Measurements from ENCODE around the gene EIF2B1. TPM values are rescaled to one million over a fixed set of nuclear protein-coding genes. Genes with fewer than 3 reads are reported as not detected.

EIF2B1 gene
- total RNA-seq, 1 experiment from 2014 or later, result 59.8 TPM

DNA sequence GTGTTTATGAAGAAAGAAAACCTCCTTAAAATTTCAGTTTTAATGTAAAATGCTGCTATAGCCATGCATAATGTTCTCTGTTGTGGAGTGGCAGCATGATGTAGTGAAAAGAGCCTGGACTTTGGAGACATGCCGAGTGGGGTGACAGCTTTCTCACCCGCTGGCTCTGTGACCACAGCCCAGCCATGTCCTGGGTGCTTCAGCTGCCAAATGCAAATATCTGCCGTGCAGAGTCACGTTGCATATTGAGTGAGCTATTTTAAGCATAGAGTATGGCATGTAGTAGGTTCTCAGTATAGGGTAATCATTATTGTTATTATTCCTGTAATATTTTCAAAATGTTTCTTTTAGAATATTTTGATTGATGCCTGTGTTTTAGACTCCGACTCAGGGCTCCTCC lies 21.9 kb upstream of the EIF2B1 start:
- H2AFZ ChIP-seq (ENCODE audit: low read length), result no peak overlapping the region
- H3K36me3 Mint-ChIP-seq (ENCODE audit: insufficient read depth in 1 of 3, low read depth in 3 of 3), result peaks cover 19 to 65% (median 54%) of the 10 kb centered on the region in 3 experiments; a peak in 6 of 7 replicates

More for the DNA sequence above, 21.9 kb upstream of the EIF2B1 start:
- Histone ChIP-seq H4K91ac (ENCODE audit: insufficient read length, low read depth, low read length) (no peak overlapping the region), H3K14ac (ENCODE audit: insufficient read depth, low read length) (no peak overlapping the region), H3K4ac (ENCODE audit: low read depth, low read length) (no peak overlapping the region), H4K8ac (replicated peaks; ENCODE audit: insufficient read length, low read depth, low read length) (no peak overlapping the region), H3K23me2 (ENCODE audit: insufficient read length, low read depth, low read length, poor library complexity, severe bottlenecking) (no peaks in the 10 kb centered on the region), H3K18ac (ENCODE audit: insufficient read length, low read depth, low read length) (no peak overlapping the region), H2BK12ac (ENCODE audit: insufficient read length, low read depth, low read length) (no peak overlapping the region), H2BK20ac (ENCODE audit: low read depth, low read length, poor library complexity, severe bottlenecking) (no peak overlapping the region), H3K27me3 (ENCODE audit: insufficient read depth, low read length) (no peaks in the 10 kb centered on the region), H3K9me3 (ENCODE audit: control insufficient read depth, low read depth, low read length) (no peaks in the 10 kb centered on the region), H3K27ac (ENCODE audit: insufficient read length, low read depth, low read length) (no peak overlapping the region), H3K9ac (ENCODE audit: extremely low read depth, insufficient read length, low read length) (no peak overlapping the region), H3K79me1 (ENCODE audit: insufficient read depth, low read depth, low read length, poor library complexity, severe bottlenecking) (no peaks in the 10 kb centered on the region), H2AK5ac (ENCODE audit: insufficient read length, low read length) (no peak overlapping the region), H3K4me2 (ENCODE audit: insufficient read depth, insufficient read length, low read length) (no peak overlapping the region), H3K56ac (ENCODE audit: insufficient read length, low read depth, low read length) (no peak overlapping the region), H3K23ac (ENCODE audit: insufficient read length, low read depth, low read length) (no peak overlapping the region), H3K79me2 (ENCODE audit: insufficient read depth, low read length) (no peaks in the 10 kb centered on the region), H4K20me1 (ENCODE audit: control insufficient read depth, insufficient read depth, insufficient read length) (no peaks in the 10 kb centered on the region), H4K5ac (ENCODE audit: insufficient read length, low read depth, low read length) (no peak overlapping the region), H2BK5ac (ENCODE audit: insufficient read length, low read length) (no peak overlapping the region), H3T11ph (ENCODE audit: low read length) (no peak overlapping the region), H2BK120ac (ENCODE audit: low read depth, low read length, poor library complexity, severe bottlenecking) (no peak overlapping the region), H2BK15ac (ENCODE audit: low read depth, low read length) (no peak overlapping the region), H3K4me1 (ENCODE audit: insufficient read depth, low read length) (no peaks in the 10 kb centered on the region)
- H3K9me3 Mint-ChIP-seq, result no peaks in the 10 kb centered on the region
- H3K27me3 Mint-ChIP-seq (ENCODE audit: low read depth), result no peaks in the 10 kb centered on the region
- no peak overlapping the region for H3K4me3 Mint-ChIP-seq
- WGBS (ENCODE audit: extremely low coverage, insufficient read length, low lambda C conversion rate), result no CpG with 5 or more reads among the region's 5 CpGs
- TF ChIP-seq, protein P1, sequence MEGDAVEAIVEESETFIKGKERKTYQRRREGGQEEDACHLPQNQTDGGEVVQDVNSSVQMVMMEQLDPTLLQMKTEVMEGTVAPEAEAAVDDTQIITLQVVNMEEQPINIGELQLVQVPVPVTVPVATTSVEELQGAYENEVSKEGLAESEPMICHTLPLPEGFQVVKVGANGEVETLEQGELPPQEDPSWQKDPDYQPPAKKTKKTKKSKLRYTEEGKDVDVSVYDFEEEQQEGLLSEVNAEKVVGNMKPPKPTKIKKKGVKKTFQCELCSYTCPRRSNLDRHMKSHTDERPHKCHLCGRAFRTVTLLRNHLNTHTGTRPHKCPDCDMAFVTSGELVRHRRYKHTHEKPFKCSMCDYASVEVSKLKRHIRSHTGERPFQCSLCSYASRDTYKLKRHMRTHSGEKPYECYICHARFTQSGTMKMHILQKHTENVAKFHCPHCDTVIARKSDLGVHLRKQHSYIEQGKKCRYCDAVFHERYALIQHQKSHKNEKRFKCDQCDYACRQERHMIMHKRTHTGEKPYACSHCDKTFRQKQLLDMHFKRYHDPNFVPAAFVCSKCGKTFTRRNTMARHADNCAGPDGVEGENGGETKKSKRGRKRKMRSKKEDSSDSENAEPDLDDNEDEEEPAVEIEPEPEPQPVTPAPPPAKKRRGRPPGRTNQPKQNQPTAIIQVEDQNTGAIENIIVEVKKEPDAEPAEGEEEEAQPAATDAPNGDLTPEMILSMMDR (conservative IDR thresholded peaks at IDR 0.05), result no peak
- no peaks in the 10 kb centered on the region for H3K4me1 Mint-ChIP-seq
- H3K27ac Mint-ChIP-seq, result no peak overlapping the region
- no peak for DNase-seq
